ENCODE results near the gene AGTPBP1.

DNA sequence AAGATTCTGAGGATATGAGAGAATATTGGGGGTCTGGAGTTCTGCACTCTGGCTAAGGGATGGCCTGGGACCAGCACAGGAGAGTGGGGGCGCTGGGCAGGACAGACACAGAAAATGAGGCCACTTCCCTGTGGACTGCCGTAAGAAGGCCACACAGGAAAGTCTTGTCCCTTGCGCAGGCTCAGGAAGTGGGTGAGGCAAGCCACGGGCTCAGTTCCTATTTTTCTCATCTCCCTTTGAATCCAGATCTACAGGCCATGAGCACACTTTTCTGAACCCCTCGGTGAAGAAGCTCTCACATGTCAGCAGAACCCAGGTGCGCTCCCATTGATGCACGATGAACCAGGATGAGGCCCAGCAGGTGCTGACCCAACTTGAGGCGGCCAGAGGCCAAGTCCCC, 207.4 kb downstream of the AGTPBP1 start:
- TF ChIP-seq, protein P1, sequence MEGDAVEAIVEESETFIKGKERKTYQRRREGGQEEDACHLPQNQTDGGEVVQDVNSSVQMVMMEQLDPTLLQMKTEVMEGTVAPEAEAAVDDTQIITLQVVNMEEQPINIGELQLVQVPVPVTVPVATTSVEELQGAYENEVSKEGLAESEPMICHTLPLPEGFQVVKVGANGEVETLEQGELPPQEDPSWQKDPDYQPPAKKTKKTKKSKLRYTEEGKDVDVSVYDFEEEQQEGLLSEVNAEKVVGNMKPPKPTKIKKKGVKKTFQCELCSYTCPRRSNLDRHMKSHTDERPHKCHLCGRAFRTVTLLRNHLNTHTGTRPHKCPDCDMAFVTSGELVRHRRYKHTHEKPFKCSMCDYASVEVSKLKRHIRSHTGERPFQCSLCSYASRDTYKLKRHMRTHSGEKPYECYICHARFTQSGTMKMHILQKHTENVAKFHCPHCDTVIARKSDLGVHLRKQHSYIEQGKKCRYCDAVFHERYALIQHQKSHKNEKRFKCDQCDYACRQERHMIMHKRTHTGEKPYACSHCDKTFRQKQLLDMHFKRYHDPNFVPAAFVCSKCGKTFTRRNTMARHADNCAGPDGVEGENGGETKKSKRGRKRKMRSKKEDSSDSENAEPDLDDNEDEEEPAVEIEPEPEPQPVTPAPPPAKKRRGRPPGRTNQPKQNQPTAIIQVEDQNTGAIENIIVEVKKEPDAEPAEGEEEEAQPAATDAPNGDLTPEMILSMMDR (IDR thresholded peaks at IDR 0.05) = no peak
- TF ChIP-seq, protein P2, sequence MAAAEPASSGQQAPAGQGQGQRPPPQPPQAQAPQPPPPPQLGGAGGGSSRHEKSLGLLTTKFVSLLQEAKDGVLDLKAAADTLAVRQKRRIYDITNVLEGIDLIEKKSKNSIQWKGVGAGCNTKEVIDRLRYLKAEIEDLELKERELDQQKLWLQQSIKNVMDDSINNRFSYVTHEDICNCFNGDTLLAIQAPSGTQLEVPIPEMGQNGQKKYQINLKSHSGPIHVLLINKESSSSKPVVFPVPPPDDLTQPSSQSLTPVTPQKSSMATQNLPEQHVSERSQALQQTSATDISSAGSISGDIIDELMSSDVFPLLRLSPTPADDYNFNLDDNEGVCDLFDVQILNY (CRISPR knock-in tag; IDR thresholded peaks at IDR 0.05) = no peak
- TF ChIP-seq, protein P3, sequence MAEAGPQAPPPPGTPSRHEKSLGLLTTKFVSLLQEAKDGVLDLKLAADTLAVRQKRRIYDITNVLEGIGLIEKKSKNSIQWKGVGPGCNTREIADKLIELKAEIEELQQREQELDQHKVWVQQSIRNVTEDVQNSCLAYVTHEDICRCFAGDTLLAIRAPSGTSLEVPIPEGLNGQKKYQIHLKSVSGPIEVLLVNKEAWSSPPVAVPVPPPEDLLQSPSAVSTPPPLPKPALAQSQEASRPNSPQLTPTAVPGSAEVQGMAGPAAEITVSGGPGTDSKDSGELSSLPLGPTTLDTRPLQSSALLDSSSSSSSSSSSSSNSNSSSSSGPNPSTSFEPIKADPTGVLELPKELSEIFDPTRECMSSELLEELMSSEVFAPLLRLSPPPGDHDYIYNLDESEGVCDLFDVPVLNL (CRISPR knock-in tag; IDR thresholded peaks at IDR 0.05; ENCODE audit: borderline replicate concordance, low read depth) = no peak
